NCI-H128 (cell line): ENCODE measurements around the gene ZDHHC11B.
"Not testable (repeated sequence)": the region's sequence is repeated elsewhere in the genome, so short reads cannot be mapped to it uniquely, and the experiment has no call there.

ENCODE experiments used
- DNase-seq: peaks from one replicate; lab custom pipeline; 2025; ENCODE audit not compliant: unreplicated experiment; lab: John Stamatoyannopoulos, UW

Gene ZDHHC11B

DNA sequence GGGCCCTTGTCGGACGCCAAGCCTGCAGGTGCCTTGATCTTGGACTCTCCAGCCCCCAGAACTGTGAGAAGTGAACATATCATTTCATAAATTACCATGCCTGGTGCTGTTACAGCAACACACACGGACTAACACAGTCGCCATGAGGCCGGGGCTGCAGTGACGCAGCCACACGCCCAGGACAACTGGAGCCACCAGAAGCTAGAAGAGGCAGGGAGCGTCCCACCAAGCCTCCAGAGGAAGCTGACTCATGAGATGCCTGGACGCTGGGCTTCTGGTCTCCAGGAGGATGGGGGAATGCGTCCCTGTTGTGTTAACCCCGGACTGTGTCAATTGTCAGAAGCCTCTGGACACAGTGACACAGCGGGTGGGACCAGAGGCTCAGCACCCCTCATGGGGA lies 97.6 kb downstream of the ZDHHC11B start:
- DNase-seq = not testable (repeated sequence)

DNA sequence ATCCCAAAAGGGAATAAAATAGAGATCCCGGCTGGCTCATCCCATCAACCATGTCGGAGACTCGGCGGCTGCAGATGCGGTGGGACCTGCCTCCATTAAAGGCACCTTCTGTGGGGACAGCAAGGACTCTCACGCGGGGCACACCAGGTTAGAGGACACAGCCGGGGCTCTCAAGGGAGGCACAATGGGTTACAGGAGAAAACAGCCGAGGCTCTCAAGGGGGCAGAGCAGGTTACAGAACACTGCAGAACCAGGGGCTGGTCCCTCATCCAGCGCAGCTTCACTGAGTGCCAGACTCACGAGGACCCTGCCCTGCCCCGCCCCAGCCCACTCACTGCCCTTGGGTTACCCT lies 98.4 kb downstream of the ZDHHC11B start:
- not testable (repeated sequence) for DNase-seq

DNA sequence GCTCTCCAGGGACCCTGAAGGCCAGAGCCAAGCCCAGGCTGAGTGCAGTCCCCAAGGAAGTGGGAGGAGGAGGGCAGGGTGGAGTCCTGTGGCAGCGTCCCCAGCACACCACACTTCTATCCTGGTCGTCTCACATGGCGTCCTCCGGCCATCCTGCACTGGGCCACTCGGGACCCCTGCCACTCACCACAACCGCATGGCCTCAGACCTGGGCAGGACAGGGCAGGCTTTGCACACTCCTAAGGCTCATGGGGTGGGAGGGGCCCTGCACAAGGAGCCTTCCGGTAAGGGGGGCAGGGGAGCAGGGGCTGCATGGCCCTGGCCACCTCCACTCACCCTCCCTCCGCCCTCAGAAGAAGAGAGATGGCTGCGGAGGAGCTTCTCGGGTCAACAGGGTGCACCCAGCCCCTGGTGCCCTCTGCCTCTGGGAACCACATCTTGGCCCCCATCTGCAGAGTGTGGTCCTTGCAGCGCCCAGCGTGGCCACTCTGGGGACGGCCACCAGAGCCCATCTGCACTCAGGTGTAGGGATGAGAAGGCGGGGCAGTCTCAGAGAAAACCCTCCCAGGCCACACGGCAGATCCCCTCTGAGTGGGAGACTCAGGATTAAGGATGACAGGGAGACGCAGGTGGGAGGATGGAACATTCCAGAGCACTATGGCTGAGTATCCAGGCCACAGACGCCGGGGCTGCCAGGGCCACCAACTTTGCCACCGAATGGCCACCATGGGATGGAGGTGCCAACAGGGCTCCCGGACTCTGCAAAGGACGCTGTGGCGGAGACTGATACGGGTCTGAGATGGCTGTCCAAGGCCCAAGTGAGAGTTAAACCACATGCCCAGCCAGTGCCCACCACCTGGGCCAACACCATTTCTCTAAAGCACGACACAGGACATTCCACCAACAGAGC lies 99.0 kb downstream of the ZDHHC11B start:
- DNase-seq = no peak

DNA sequence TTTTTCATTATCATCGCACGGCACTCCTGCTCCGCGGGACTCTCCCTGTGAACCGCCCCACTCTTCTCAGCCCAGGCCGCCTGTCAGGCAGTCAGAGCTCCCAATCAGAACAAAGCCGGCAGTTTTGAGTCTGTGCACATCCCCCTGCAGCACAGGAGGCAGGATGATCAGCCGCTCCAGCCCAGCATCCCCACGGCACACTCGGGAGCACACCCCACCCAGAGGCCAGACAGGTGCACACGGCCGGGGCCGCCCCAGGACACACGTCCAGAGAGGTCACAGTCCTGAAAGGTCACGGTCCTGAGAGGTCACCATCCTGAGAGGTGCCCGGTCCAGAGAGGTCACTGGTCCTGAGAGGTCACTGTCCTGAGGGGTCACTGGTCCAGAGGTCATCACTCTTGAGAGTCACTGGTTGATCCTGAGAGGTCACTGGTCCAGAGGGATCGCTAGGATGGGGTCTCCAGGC lies 99.7 kb downstream of the ZDHHC11B start:
- DNase-seq = no peak

DNA sequence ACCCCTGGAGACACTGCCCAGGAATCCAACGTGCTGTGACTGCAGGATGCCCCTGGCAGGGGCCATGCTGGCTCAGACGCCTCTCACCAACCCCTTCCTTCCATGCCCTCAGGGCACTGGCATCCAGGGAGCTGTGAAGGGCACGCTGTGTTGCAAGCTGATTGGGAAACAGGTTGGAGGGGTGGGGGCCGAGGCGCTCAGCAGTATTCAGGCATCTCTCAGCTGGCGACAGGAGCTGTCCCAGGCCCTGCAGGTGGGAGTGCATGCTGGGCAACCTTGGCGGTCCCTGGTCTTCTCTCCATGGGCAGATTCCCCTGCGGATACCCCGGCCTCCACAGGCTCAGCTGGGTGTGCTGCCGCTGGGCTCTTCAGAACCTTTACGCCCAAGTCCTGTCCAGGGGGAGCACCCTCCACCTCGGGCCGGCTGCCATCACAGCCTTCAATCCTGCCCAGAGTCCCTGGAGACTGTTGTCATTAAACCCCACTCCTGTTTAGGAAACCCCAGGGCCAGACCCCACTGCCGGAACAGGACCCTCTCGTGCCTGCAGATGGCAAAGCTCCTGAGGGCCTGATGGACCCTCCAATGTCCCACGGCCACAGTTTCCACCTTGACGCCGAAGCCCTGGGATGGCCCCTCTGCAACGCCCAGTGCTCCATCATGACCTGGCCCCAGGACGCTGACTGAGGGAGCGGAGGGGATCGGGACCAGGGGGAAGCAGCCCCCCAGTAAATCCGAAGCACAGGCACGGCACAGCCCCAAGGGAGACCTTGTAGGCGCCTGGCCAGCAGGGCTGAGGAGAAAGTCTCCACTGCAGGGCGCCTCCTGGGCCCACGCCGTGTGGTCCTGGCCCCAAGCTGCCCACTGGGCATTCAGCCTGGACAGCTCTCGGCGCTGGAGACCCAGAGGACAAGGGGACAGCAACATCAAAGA lies 100.7 kb downstream of the ZDHHC11B start:
- no peak for DNase-seq

DNA sequence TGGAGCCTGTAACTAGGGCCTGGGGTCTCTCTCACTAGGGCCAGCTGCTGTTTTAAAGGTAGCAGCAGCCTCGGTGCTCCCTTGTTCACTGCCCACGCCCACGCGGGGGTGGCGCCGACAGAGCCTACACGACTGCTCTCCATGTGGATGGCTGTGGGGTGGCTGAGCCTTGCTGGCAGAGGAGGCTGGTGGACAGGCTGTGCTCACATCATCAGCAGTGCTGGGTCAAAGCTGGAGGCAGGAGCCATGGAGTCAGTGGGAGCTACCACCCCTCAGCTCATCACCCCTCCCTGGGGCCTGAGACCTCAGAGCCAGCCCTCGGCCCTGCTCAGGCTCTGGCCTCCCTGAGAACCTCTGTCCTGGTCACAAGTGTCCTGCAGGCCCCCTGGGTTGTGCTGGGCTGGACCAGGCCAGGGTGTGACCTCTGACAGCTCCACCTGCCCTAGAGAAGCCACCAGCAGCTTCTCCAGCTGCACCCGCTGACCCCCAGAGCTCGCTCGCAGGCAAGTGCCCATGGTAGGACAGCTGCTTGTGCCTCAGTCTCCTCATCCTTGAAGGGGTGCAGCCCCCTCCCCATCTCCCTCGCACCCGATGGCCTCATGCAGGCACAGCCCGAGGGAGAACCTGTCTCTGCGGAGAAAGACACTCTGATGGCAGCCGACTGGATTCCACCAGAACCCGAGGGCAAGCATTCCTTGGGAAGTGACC lies 101.7 kb downstream of the ZDHHC11B start:
- DNase-seq = not testable (repeated sequence)

DNA sequence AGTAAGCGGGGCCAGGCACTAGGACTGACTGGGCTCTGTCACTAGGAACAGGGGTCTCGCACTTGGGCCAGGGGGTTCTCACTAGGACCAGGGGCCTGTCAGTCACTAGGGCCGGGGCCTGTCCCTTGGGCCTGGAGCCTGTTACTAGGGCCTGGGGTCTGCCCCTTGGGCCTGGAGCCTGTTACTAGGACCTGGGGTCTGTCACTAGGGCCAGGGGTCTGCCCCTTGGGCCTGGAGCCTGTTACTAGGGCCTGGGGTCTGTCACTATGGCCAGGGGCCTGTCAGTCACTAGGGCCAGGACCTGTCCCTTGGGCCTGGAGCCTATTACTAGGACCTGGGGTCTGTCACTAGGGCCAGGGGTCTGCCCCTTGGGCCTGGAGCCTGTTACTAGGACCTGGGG lies 102.3 kb downstream of the ZDHHC11B start:
- not testable (repeated sequence) for DNase-seq

DNA sequence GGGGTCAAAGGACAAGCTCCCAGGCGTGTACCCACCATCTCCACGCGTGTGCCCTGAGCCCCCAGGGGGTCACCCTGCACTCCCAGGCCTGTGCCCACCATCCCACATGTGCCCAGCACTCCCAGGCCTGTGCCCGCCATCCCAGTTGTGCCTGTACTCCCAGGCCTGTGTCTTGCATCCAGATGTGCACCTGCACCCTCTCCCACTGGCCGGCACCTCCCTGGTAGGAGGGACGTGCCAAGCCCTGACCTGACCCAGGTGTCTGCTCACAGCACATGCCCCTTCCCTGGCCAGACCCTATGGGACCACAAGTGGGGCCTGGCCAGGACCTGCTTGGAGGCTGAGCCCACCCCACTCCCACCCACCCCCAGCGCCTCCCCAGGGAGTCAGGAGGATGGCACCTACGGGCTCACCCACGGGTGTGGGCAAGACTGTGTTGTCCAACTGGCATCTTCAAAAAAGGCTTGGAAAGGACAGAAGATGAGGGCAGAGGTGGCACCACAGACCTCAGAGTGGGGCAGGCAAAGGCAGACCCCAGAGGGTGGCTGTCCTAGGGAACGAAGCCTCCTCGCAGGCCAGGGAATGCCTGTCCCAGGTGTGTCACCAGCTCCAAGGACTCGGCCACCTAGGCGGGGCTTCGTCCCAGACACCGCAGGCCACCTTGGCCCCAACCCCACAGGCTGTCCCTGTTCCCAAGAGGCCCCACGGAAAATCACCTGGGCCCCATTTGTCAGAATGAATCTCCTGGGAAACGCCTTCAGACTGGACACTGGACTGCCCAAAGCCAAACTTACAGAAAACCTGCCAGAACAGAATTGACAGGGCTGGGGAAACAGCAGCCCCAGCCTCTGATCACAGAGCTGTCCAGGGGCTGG lies 103.0 kb downstream of the ZDHHC11B start:
- DNase-seq = not testable (repeated sequence)

DNA sequence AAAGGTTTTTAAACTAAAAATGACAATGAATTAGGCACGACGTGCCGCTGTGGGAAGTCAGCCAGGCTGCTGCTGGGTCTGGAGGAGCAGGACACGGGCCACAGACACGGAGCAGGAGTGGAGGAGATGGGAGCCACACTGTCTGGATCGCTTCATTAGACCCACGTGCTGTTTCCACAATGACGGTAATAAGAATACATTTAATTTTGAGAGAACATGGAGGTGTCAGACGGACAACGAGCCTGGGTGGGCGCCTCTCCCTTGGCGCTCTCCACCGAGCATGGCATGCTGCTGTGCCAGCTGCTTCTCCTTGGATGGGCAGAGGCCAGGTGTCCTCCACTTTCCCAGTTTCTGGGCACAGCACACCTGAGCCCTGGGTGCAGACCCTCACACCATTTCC lies 103.7 kb downstream of the ZDHHC11B start:
- not testable (repeated sequence) for DNase-seq

DNA sequence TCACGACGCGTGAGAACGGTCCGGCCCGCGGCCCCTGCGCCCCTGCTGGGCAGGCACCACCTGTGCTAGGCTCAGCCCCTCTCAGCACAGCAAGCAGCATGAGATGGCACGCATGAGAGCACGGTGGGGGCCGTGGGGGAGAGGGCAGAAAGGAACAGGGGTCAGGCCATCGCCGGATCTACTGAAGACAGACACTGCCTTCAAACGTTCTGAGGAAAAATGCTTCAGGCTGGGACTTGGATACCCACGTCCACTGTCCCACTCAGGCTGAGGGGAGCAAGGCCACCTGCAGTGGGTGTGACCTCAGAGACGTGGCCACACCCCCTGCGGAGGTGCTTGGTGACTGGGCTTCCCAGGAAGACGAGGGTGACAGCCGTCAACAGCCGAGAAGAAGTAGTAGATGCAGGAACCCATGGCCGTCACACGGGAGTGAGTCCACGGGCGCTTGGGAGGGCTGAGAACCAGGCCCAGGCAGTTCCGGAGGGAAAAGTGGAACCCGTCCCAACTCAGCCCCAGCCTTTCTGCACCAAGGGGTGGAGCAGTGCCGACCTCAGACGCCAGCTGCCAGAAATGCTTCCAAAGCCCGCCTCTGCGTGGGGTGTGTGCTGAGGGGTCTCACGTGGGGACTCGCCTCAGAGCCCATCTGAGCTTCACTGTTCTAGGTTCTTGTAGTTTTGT lies 104.3 kb downstream of the ZDHHC11B start:
- not testable (repeated sequence) for DNase-seq

DNA sequence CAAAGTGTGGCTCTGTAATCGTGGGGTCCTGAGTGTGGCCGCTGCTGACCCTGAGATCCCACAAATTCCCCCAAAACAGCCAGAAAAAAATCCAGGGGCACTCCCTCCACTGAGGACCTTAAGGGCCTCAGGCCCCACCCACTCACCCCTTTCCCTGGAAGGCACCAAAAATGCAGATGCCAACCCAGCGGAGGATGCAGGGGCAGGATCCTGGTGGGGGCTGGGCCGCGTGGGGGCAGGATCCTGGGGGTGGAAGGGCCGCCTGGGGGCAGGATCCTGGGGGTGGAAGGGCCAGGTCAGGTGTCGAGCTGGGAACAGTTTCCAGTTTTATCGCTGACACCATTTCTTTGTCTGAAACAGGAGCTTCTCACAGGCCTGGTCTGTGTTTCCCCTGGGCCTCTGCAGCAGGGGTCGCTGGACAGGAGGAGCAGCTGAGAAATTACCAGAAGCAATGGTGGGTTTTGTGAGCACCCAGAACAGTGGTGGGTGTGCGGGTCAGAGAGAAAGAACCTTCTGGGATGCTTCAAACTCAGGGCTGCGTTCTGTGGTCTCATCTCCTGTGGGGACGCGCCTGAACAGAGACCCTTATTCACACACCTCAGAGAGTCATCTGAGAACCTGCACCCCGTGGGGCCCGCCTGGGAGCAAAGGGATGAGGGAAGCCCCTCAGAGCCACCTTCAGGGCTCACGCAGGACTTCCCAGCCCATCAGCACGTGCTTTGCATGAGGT lies 105.2 kb downstream of the ZDHHC11B start:
- not testable (repeated sequence) for DNase-seq

DNA sequence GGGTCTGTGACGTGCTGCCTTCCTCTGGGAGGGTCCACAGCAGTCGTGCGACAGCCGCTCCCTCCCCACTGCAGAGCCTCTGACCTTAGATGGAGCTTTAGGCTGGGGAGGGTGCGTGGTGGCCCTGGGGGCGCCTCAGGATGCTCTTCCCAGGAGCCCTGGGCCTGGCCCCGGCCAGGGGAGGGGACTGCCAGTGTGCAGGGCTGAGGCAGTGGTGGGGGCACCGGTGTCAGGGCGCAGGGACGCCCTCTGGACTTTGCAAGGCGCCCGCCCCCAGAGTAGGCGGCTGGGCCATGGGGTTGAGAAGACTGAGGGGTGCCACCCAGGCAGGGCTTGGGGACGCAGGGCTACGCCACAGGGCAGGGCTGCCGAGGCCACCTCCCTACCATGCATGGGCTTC lies 106.0 kb downstream of the ZDHHC11B start:
- not testable (repeated sequence) for DNase-seq

DNA sequence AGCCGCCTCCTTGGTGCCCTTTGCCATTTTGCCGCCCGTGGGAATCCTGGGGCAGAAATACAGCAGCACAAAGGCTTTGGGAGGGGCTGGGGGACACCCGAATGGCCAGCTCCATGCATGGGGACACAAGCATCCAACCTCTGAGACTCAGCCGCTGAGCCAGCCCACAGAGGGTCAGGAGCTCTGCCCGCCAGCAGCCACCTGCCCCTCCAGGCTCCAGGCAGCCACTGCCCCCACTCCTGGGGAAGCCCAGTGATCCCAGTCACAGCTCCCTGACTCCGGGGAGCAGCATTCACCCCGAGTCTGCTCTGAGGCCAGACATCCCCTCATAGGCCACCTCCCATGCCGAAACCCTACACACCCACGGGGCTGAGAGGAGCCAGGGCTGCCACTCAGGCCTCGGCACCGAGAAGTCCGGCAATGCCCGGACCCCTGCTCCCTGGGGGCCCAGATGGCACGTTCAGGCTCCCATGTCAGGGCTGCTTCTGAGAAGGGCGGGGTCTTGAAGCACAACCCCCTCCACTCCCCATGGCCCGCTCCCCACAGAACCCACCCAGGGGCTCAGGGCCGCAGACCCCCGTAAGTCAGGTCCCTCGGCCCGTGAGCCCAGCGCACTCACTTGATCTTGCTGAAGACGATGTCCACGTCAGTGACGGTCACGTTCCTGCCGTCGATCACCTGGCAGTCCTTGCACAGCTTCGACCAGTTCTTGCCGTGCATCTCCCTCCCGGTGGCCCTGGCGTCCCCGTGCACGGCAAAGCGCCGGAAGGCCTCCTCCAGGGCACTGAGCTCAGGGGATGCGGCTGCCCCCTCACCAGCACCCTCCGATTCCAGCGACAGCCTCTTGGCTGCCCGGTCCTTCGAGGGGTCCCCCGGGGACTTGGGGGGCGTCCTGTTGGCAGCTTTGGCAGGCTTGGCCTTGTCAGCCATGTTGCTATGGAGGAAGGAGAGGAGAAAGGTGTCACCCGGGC lies 107.1 kb downstream of the ZDHHC11B start:
- DNase-seq = no peak

DNA sequence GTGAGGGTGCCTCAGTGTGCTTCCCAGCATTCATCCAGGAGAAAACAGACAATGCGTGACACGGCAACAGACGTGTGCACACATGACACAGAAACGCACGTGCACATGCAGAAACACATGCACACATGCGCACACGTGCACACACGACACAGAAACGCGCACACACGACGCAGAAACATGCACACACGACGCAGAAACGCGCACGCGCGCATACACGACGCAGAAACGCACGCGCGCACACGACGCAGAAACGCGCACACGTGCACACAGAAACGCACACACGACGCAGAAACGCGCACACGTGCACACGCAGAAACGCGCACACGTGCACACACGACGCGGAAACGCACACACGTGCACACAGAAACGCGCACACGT lies 107.8 kb downstream of the ZDHHC11B start:
- DNase-seq = no peak

DNA sequence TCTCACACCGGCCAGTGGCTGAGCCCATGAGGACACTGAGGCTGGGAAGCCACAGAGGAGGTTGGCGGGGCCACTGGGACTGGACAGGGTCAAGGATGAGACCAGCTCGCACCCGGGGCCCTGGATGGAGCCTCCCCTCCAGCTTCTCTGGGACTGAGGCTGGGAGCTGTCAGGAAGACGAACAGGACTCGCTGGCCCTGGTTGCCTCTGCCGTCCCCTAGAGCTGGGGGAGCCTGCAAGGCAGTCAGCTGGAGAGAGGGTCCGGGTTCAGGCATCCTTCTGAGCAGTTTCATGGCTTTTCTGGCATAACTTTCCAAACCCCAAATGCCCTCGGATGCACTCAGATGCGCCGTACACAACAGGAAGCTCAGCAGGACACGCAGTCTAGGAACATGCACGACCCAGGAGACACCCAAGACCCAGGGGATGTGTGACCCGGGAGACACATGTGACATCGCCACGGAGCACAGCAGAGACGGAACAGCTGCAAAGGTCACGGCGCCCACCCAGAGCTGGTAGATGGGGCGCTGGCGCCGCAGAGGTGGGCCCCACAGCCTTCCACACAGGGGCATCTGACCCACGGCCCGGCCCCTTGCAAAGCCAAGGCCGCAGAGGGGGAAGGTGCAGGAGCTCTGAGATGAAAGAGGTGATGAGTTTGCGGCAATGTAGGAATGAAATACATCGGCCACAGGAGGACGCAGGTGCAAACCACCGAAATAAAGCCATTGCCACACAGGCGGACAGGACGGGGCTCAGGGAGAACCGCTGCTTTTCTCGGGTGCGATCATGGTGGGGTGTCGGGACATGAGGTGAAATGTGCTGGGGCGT lies 108.4 kb downstream of the ZDHHC11B start:
- no peak for DNase-seq

DNA sequence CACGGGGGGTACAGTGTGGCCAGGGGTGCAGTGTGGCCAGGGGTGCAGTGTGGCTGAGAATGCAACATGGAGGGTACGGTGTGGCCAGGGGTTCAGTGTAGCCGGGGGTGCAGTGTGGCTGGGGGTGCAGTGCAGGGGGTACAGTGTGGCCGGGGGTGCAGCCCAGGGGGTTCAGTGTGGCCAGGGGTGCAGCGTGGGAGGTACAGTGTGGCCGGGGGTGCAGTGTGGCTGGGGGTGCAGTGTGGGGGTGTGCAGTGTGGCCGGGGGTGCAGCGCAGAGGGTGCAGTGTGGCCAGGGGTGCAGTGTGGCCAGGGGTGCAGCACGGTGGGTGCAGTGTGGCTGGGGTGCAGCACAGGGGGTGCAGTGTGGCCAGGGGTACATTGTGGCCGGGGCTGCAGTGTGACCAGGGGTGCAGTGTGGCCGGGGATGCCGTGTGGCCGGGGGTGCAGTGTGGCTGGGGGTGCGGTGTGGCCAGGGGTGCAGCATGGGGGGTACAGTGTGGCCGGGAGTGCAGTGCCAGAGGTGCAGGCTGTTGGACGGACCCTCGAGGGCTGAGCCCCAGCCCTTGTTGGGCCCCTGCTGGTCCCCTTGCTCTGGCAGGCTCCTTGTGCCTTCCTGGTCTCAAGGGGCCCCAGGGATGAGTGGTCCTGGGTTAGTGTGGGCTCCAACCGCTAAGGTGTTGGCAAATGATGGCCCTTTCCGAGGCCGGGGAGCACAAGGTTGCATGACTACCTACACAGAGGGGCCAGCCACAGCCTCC lies 109.2 kb downstream of the ZDHHC11B start:
- no peak for DNase-seq
